ENCODE measurements around the gene ANKDD1B.
"Not testable (repeated sequence)": the region's sequence is repeated elsewhere in the genome, so short reads cannot be mapped to it uniquely, and the experiment has no call there.

Gene ANKDD1B

GRCh38 chr5:75611311-75612225 is at the start of gene ANKDD1B:
Gene ANKDD1B, plus strand, starts transcription at chr5:75611453. Its CDS starts 182 bp downstream, at chr5:75611635.
- ATAC-seq (no peak), DNase-seq (no peak)

GRCh38 chr5:75565991-75566709 is 45.1 kb upstream of the ANKDD1B start:
- peak; percentile 19 for DNase-seq
- not testable (repeated sequence) for ATAC-seq

- peak; percentile 85 for ATAC-seq
- DNase-seq: peak; percentile 56
Measured at GRCh38 chr5:75566710-75567309, 44.4 kb upstream of the ANKDD1B start.

- no peak for DNase-seq
- peak; percentile 81 for ATAC-seq
Measured at GRCh38 chr5:75567710-75568109, 43.5 kb upstream of the ANKDD1B start.

GRCh38 chr5:75568202-75568601 is 43.1 kb upstream of the ANKDD1B start:
- DNase-seq: no peak
- ATAC-seq: no peak

GRCh38 chr5:75571547-75571946 is 39.7 kb upstream of the ANKDD1B start:
- DNase-seq (no peak), ATAC-seq (no peak)

- DNase-seq (no peak), ATAC-seq (no peak)
Measured at GRCh38 chr5:75574791-75575190, 36.5 kb upstream of the ANKDD1B start.

GRCh38 chr5:75578280-75578679 is 33.0 kb upstream of the ANKDD1B start:
- ATAC-seq: not testable (repeated sequence)

GRCh38 chr5:75584641-75585040 is 26.6 kb upstream of the ANKDD1B start:
- ATAC-seq: no peak
- no peak for DNase-seq

More at GRCh38 chr5:75578280-75578679, 33.0 kb upstream of the ANKDD1B start:
- not testable (repeated sequence) for DNase-seq

- DNase-seq: no peak
- ATAC-seq: no peak
Measured at GRCh38 chr5:75588666-75589065, 22.6 kb upstream of the ANKDD1B start.

GRCh38 chr5:75600535-75600934 is 10.7 kb upstream of the ANKDD1B start:
- no peak for ATAC-seq
- DNase-seq: no peak

- no peak for ATAC-seq
Measured at GRCh38 chr5:75601567-75601966, 9.7 kb upstream of the ANKDD1B start.

GRCh38 chr5:75601996-75602395 is 9.3 kb upstream of the ANKDD1B start:
- ATAC-seq (no peak), DNase-seq (no peak)

More at GRCh38 chr5:75601567-75601966, 9.7 kb upstream of the ANKDD1B start:
- DNase-seq: no peak

GRCh38 chr5:75603371-75603770 is 7.9 kb upstream of the ANKDD1B start:
- DNase-seq (no peak), ATAC-seq (no peak)

GRCh38 chr5:75603821-75604220 is 7.4 kb upstream of the ANKDD1B start:
- no peak for ATAC-seq

GRCh38 chr5:75607341-75607740 is 3.9 kb upstream of the ANKDD1B start:
- ATAC-seq, DNase-seq: not testable (repeated sequence)

More at GRCh38 chr5:75603821-75604220, 7.4 kb upstream of the ANKDD1B start:
- no peak for DNase-seq

- DNase-seq: no peak
- ATAC-seq: no peak
Measured at GRCh38 chr5:75608870-75609269, 2.4 kb upstream of the ANKDD1B start.

GRCh38 chr5:75610201-75610600 is 1.1 kb upstream of the ANKDD1B start:
- DNase-seq: no peak
- no peak for ATAC-seq

- not testable (repeated sequence) for DNase-seq, ATAC-seq
Measured at GRCh38 chr5:75610859-75611310, 368 bp upstream of the ANKDD1B start.

- DNase-seq (no peak), ATAC-seq (no peak)
Measured at GRCh38 chr5:75612226-75612569, 945 bp downstream of the ANKDD1B start.

GRCh38 chr5:75612901-75613300 is 1.6 kb downstream of the ANKDD1B start:
- no peak for DNase-seq
- ATAC-seq: no peak

- no peak for DNase-seq
Measured at GRCh38 chr5:75614176-75614575, 2.9 kb downstream of the ANKDD1B start.

More at GRCh38 chr5:75614176-75614575, 2.9 kb downstream of the ANKDD1B start:
- ATAC-seq: no peak

Data from stimulated activated naive CD8-positive, alpha-beta T cell treated with anti-CD3 and anti-CD28 coated beads, Interleukin-15, Interleukin-2, amounts not matched to agents 100 U/mL and 50 U/mL, for 24 hours (primary cell).